Mucosa of gallbladder (tissue), 1 donor: Measurements from ENCODE around the gene PRKD2. TPM values are rescaled to one million over a fixed set of nuclear protein-coding genes. Genes with fewer than 3 reads are reported as not detected.
A peak's percentile ranks its signal among the peaks of the same experiment; 100 is the strongest.

ENCODE experiments used
- DNase-seq: peaks from one replicate; pipeline ENCODE4 v3.0.0-alpha.2; 2020; ENCODE audit warnings: low spot score
- total RNA-seq: library from RNA; stranded (reverse); gene quantifications from one replicate; pipeline ENCODE4 v1.2.1, GENCODE V29; 2021
- donor health status: DM: no; HTN: no; CAD: no.

The PRKD2 gene
- total RNA-seq, 1 donor from 2014 or later, result 61.5 TPM

GRCh38 chr19:46704379-46705076 is 12.4 kb downstream of the PRKD2 start:
- peak; percentile 72 for DNase-seq

GRCh38 chr19:46700704-46701103 is 16.2 kb downstream of the PRKD2 start:
- DNase-seq, result no peak

- no peak for DNase-seq
Measured at GRCh38 chr19:46698395-46699321, 18.3 kb downstream of the PRKD2 start.

GRCh38 chr19:46697204-46697960 is 19.5 kb downstream of the PRKD2 start:
- peak; percentile 86 for DNase-seq

GRCh38 chr19:46696866-46697203 is 20.1 kb downstream of the PRKD2 start:
- no peak for DNase-seq

DNA sequence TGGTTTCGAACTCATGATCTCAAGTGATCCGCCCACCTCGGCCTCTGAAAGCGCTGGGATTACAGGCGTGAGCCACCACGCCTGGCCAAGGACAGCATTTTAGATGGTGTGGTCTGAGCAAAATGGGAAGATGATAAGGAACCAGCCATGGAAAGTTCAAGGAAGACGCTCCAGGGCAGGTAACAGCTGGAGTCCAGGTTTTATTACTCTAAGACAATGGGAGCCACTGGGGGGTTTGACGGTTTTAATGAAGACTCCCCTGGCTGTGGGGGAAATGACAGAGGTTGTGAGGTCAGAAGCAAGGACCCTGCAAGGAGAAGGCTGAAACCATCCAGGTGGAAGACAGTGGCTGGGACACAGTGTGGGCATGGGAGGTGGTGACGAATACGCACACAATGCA is 20.9 kb downstream of the PRKD2 start:
- DNase-seq, result no peak

DNA sequence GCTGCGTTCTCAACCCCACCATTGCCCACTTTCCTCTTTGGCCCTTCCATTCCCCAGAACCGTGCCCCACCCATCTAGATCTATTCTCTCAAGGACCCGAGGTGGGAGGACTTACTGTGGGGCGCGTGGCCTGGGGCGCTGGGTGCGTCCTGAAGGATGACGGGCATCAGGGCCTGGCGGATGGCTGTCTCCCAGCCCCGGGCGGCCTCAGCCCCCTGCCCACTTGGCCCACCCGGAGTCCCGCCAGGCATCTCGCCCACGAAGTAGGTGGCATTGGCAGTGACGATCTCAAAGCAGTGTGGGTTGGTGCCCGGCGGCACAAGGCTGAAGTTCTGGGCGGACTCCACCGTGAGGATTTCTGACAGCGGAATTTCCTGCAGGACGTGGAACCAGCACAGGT is 23.2 kb downstream of the PRKD2 start:
- no peak for DNase-seq

DNA sequence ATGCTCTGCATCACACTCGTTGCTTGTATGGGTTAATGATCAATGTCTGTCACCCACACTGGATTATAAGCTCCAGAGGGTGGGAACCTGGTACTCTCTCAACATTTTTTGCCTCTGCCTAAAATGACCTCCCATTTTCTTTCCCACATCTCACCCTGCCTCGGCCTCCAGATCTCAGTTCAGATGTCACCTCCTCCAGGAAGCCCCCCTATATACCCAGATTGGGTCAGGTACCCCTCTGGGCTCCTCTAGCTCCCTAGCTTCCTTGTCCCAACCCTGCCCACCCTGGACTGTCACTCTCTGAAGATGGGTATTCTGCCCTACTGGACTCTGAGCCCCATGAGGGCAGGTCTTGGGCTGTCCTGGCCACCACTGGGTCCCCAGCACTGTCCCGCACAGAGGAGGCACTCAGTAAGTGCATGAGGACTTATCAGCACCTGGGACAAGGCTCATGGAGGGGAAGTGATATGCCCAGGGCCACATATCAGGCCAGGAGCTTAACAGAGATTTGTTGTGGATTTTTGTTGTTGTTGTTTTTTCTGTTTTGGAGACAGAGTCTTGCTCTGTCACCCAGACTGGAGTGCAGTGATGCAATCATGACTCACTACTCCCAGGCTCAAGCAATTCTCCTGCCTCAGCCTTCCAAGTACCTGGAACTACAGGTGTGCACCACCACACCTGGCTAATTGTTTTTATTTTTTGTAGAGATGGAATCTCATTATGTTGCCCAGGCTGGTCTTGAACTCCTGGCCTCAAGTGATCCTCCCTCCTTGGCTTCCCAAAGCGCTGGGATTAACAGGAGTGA is 23.8 kb downstream of the PRKD2 start:
- no peak for DNase-seq

DNA sequence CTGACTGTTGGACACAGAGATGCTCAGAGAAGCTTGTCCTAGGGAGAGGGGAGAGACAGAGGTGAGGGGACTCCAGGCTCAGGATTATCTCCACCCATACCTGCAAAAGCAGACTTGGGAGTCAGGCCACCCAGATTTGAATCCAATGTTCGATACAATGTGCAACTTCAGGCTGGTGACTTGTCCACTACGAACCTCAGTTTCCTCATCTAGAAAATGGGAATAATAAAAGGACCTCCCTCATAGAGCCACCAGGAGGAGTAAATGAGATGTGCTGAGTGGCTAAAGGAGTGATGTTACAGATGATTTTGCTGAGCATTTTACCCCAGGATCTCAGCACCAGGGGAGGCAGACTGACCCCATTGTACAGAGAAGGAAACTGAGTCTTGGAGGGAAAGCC is 25.0 kb downstream of the PRKD2 start:
- no peak for DNase-seq

DNA sequence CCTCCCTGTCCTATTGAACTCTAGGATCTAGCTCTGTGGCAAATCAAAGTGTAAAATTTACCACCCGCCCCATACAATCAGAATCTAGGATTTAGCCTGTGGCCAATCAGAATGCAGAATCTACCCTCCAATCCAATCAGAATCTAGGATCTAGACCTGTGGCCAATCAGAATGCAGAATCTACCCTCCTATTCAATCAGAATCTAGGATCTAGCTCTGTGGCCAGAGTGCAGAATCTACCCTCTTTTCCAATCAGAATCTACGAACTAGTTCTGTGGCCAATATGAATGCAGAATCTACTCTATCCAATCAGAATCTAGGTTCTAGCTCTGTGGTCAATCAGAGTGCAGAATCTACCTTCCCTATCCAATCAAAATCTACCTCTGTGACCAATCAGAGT is 25.8 kb downstream of the PRKD2 start:
- no peak for DNase-seq

GRCh38 chr19:46689358-46689757 is 27.6 kb downstream of the PRKD2 start:
- DNase-seq, result no peak

GRCh38 chr19:46687438-46688145 is 29.3 kb downstream of the PRKD2 start:
- DNase-seq, result no peak

GRCh38 chr19:46685189-46685588 is 31.7 kb downstream of the PRKD2 start:
- no peak for DNase-seq

- no peak for DNase-seq
Measured at GRCh38 chr19:46678110-46678732, 38.7 kb downstream of the PRKD2 start.

GRCh38 chr19:46674416-46675178 is 42.3 kb downstream of the PRKD2 start:
- no peak for DNase-seq

GRCh38 chr19:46670813-46671212 is 46.1 kb downstream of the PRKD2 start:
- DNase-seq, result no peak

- no peak for DNase-seq
Measured at GRCh38 chr19:46668662-46669061, 48.3 kb downstream of the PRKD2 start.

DNA sequence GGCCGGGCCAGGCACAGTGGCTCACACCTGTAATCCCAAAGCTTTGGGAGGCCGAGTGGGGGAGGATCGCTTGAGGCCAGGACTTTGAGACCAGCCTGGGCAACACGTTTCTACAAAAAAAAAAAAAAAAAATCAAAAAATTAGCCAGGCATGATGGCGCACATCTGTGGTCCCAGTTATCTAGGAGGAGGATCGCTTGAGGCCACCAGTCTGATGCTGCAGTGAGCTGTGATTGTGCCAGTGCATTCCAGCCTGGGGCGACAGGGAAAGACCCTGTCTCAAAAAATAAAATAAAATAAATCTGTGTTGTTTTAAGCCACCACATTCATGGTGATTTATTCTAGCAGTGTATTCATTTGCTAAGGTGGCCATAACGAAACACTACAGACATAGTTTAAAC is 51.8 kb downstream of the PRKD2 start:
- DNase-seq, result no peak

DNA sequence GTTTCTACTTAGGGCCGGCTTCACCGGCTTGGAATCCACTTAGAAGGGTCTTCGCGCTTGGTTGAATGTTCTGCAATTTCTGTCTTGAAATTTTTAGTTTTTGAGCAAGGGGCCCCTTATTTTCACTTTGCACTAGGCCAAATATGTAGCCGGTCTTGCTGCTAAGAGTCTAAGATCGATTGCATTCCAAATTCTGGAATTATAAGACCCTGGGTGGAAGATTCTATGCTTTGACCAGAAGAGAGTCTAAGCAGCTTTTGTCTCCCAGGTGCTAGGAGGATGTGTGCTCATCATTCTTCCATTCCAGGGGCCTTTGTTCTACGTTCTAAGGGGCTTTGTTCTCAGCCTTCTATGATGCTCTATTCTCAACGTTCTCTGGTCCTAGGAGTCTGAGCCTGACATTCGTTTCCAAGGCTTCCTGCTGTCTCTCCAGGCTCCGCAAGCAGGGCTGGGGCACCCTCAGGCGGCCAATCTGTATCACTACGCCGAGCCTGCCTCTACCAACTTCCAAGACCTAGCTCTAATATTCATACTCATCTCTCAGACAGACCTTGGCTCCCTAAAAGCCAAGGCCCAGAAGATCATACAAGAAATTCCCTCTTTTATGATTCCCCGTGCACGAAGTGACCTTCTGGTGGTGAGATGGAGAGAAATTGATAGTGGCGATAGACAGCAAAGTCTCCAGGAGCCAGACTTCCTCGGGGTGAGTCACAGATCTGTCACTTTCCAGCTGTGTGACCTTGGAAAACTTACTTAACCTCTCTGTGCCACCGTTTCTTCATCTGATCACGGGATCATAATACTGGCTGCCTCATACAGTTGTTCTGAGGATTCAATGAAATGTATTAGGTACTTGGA is 55.0 kb downstream of the PRKD2 start:
- DNase-seq, result peak; percentile 87
